Amniotic epithelial cell (primary cell): ENCODE data around the gene PPA2.
"Not testable (repeated sequence)": the region's sequence is repeated elsewhere in the genome, so short reads cannot be mapped to it uniquely, and the experiment has no call there.

ENCODE experiments used
- DNase-seq: peaks from one replicate; pipeline ENCODE4 v3.0.0-alpha.2; 2010; ENCODE audit warnings: low read depth

PPA2 gene

DNA sequence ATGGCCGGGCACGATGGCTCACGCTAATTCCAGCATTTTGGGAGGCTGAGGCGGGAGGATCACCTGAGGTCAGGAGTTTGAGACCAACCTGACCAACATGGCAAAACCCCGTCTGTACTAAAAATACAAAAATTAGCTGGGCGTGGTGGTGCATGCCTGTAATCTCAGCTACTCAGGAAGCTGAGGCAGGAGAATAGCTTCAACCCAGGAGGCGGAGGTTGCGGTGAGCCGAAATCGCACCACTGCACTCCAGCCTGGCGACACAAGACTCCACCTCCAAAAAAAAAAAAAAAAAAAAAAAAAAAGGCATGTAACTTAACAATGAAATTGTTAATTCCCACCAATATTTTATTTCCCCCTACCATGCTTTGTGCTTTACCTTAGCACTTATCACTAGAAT is 15.3 kb downstream of the PPA2 start:
- DNase-seq, result not testable (repeated sequence)

GRCh38 chr4:105458001-105458400 is 15.9 kb downstream of the PPA2 start:
- DNase-seq, result peak; percentile 47

DNA sequence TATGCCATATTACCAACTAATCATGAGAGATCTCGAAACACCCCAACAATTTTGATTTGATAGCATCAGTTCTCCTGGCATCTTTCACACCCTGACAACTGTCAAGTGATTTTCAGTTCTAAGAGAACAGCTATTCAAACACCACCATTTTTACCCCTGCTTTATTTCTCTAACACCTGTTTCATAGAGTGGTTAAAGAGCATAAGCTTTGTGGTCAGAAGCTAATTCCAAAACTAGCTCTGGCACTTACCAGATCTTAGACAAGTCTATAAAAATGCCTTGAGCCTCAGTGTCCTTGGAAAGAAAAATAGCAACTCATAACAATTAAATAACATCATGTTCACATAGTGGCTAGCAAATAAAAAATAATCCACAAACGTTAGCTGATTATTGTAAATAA is 17.9 kb downstream of the PPA2 start:
- DNase-seq, result peak; percentile 41

- DNase-seq, result no peak
Measured at GRCh38 chr4:105455182-105455581, 18.7 kb downstream of the PPA2 start.

DNA sequence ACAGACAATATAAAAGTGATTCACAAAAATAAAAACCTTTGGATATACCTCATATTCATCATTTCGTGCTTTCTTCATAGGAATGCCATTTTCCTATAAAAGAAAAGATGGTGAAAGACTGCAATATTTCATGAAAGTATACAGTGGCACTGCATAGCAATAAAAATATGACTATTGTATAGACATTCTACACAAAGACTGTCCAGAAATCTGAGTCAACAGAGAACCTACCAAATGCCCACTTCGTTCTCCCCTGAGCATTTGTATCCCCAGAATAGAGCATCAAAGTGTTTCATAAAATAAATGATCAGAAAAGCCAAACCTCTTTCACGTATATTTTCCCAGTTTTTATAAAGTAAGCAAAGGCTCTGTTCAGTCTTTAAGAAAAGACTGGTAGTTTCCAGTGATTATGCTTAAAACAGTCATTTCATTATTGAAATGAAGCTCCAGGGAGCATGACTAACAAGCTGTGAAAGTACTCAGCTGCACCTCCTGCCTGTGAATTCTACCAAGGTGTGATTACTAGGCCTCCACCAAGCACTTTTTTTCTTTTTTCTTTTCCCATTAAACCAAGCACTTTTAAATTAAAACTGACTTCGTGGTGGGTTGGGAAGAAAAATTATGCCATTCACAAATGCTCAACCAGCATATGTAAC is 20.2 kb downstream of the PPA2 start:
- DNase-seq, result peak; percentile 6

DNA sequence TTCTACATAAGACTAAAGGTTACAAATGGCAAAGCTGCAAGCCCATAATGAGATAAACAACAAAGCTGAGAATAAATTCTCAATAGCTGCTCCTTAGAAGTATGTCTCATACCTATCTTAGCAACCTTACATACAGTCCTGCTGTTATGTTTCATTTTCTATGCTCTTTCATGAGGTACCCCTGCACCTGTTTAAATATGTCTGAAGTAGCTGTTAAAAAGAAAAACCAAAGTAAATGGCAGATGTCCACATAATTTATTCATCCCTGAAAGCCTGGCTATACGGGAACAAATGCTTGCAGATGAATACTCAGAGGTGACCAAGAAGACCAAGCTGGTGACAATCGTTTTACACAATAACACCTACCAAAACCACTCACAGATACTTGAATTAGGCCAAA is 22.5 kb downstream of the PPA2 start:
- no peak for DNase-seq

- no peak for DNase-seq
Measured at GRCh38 chr4:105440890-105441289, 33.0 kb downstream of the PPA2 start.

- no peak for DNase-seq
Measured at GRCh38 chr4:105437637-105438036, 36.2 kb downstream of the PPA2 start.

DNA sequence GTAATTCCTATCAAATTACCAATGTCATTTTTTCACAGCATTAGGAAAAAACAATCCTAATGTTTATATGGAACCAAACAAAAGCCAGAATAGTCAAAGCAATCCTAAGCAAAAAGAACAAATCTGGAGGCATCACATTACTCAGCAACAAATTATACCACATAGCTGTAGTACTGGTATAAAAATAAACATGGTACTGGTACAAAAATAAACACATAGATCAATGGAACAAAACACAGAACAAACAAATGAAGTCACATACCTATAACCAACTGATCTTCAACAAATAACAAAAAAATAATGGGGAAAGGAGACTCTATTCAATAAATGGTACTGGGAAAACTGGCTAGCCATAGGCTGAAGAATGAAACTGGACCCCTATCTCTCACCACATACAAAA is 37.4 kb downstream of the PPA2 start:
- DNase-seq, result no peak

GRCh38 chr4:105434940-105435339 is 38.9 kb downstream of the PPA2 start:
- DNase-seq, result no peak

DNA sequence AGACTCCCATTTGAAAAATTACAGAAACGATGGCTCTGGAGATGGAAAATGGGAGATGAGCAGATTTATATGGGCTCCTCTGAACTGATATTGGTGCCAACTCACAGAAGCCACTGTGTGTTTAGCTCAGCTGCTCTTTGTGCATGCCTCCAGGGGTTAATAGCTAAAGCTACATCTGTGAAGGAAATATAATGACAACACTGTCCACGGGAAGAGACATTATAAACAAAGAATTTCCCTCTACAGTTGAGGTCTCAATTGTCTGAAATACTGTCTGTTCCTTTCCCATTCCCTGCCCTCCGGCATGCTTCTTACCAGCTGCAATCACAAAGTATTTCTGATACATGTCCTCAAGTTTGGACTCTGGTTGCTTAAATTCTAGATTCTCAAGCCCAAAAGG is 40.4 kb downstream of the PPA2 start:
- no peak for DNase-seq

GRCh38 chr4:105432438-105432837 is 41.4 kb downstream of the PPA2 start:
- DNase-seq, result no peak

- no peak for DNase-seq
Measured at GRCh38 chr4:105430811-105431210, 43.1 kb downstream of the PPA2 start.

GRCh38 chr4:105426187-105426897 is 47.5 kb downstream of the PPA2 start:
- no peak for DNase-seq

GRCh38 chr4:105422207-105422920 is 51.5 kb downstream of the PPA2 start:
- DNase-seq, result no peak

DNA sequence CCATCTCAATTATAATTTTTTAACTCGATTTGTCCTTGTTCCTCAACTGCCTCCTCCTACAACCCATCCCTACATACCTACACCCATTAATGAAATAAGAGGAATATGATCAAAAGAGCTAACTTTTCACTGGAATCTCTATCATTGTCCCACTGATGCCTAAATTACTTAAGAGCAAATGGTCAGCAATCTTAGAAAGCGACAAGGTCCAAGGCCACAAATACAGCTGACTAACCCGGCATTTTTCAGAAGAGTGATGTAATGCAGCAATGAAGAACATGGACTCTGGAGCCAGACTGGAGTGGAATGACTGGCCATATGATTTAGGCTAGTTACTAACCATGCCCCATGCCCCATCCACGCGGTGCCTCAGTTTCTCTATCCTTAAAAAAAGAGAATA is 56.2 kb downstream of the PPA2 start:
- peak; percentile 47 for DNase-seq

- no peak for DNase-seq
Measured at GRCh38 chr4:105415281-105415744, 58.5 kb downstream of the PPA2 start.

GRCh38 chr4:105414316-105414715 is 59.5 kb downstream of the PPA2 start:
- DNase-seq, result no peak

- DNase-seq, result not testable (repeated sequence)
Measured at GRCh38 chr4:105409135-105409534, 64.7 kb downstream of the PPA2 start.

DNA sequence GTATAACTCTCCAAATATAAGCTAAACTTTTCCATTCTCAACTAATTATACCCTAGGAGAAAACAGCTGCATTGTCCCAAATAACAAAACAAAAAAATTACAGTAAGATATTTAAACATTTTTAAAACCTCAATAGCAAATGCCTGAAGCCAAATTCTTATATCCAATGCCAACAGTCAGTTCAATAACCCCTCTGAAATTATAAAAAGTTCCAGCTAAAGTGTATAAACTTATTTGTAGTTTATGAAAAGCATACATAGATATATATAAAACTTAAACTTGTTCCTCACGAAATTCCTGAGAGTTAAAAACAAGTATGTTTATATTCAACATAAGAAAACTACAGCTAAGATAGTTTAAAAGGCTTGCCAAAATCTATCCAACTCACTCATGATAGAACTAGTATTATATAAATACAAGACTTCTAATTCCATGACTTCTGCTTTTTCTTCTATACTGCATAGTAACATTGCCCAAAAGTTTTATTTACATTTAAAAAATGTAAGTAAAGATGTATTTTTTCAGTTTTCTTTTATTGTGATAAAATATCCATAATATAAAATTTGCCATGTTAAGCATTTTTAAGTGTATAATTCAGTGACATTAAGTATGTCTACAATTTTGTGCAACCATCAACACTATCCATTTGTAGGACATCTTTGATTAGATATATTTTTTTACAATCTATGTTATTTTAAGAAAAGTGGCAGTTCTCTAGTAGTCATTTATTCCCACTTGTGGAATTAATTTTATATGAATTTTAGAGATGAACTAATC is 72.8 kb downstream of the PPA2 start:
- no peak for DNase-seq

DNA sequence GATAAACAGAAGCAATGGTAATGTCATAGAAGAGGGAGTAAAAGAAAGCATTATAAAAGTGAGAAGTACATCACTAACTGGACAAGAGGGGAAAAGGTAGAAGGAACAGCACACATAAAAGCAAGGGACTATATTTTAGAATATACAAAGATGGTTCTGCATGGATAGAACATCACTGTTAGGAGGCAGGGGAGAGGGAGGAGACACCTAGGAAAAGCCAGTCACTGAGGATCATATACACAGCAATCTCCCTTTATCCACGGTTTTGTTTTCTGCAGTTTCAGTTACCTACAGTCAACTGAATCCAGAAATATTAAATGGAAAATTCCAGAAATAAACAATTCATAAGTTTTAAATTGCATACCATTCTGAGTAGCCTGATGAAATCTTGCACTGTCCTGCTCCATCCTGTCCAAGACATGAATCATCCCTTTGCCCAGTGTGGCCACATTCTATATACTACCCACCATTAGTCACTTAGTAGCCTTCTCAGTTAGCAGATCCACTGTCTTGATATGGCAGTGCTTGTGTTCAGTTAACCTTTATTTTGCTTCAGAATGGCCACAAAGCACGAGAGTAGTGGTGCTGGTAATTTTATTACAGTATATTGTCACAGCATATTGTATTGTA is 74.2 kb downstream of the PPA2 start:
- DNase-seq, result peak; percentile 92

GRCh38 chr4:105392858-105393257 is 81.0 kb downstream of the PPA2 start:
- no peak for DNase-seq
